GM12892 (cell line): ENCODE data around the gene EBPL.

Experiments used
- POLR2A ChIP-seq: IDR thresholded peaks from 2 replicates; pipeline ENCODE4 v1.6.1; 2011; ENCODE audit warnings: low read depth, low read length, control low read depth
- POLR2AphosphoS5 ChIP-seq: IDR thresholded peaks from 2 replicates; pipeline ENCODE4 v1.6.1; 2011; ENCODE audit warnings: low read depth, low read length, control low read depth

GRCh38 chr13:49664606-49665005, 26.7 kb downstream of the EBPL start:
- TF ChIP-seq POLR2AphosphoS5 (no peak), POLR2A (no peak)
